BLaER1 treated with 17β-estradiol and CSF1 and Interleukin-3, amounts not matched to agents 10 nM and 100 nM (cell line): ENCODE measurements around the gene FOSL2.

ENCODE experiments used
- H3K27ac ChIP-seq, 11 experiments: shearing (Covaris generic); formaldehyde crosslinking; 2 replicates each; pipeline ENCODE4 v1.8.1; 2022
- H3K27me3 ChIP-seq, 11 experiments: shearing (Covaris generic); formaldehyde crosslinking; 2 replicates each; pipeline ENCODE4 v1.8.1; 2022
- H3K36me3 ChIP-seq, 11 experiments: shearing (Covaris generic); formaldehyde crosslinking; 2 replicates each; pipeline ENCODE4 v1.8.1; 2022
- H3K4me1 ChIP-seq, 10 experiments: shearing (Covaris generic); formaldehyde crosslinking; 2 replicates each; pipeline ENCODE4 v1.8.1; 2022
- H3K4me2 ChIP-seq, 11 experiments: shearing (Covaris generic); formaldehyde crosslinking; 2 replicates each; pipeline ENCODE4 v1.8.1; 2022
- H3K4me3 ChIP-seq, 10 experiments: shearing (Covaris generic); formaldehyde crosslinking; 2 replicates each; pipeline ENCODE4 v1.8.1; 2022
- H3K9ac ChIP-seq, 11 experiments: shearing (Covaris generic); formaldehyde crosslinking; 2 replicates each; pipeline ENCODE4 v1.8.1; 2022
- H3K9me3 ChIP-seq, 11 experiments: shearing (Covaris generic); formaldehyde crosslinking; replicated peaks in 1 of 11; 2 replicates each; pipeline ENCODE4 v1.8.1; 2022
- H4K20me1 ChIP-seq, 11 experiments: shearing (Covaris generic); formaldehyde crosslinking; 2 replicates each; pipeline ENCODE4 v1.8.1; 2022
- Cebpa-rat ChIP-seq, 11 experiments: shearing (Covaris generic); IDR thresholded peaks; 2 replicates each; pipeline ENCODE4 v1.8.1; 2022

Gene FOSL2

GRCh38 chr2:28392297-28393113 lies at the start of gene FOSL2:
Gene FOSL2, plus strand, starts transcription at chr2:28392858. Its CDS starts 863 bp downstream, at chr2:28393721.
- Histone ChIP-seq H3K27me3 (peaks cover 0 to 26% (median 7%) of the 10 kb centered on the region in 11 experiments; a peak in 8 of 22 replicates), H3K27ac (peak within 1 kb of the TSS; percentile 94 to 99 (median 98)), H3K9me3 (peaks cover 0 to 19% (median 0%) of the 10 kb centered on the region in 11 experiments; a peak in 5 of 22 replicates), H4K20me1 (peaks cover 39 to 47% (median 44%) of the 10 kb centered on the region in 11 experiments), H3K9ac (peak within 1 kb of the TSS; percentile 94 to 100 (median 98)), H3K36me3 (peaks cover under 1 to 38% (median 34%) of the 10 kb centered on the region in 11 experiments; a peak in 19 of 22 replicates), H3K4me1 (peaks cover 22 to 46% (median 31%) of the 10 kb centered on the region in 10 experiments), H3K4me2 (peak within 1 kb of the TSS; percentile 83 to 99 (median 98)), H3K4me3 (peak within 1 kb of the TSS; percentile 90 to 100 (median 96))
- no peak for TF ChIP-seq Cebpa-rat (IDR thresholded peaks at IDR 0.05)

GRCh38 chr2:28343184-28343942 lies 49.3 kb upstream of the FOSL2 start:
- Histone ChIP-seq H3K4me3 (no peak overlapping the region), H3K4me2 (peak overlapping the region; percentile 27 to 78 (median 55); a peak in 21 of 22 replicates), H3K4me1 (peaks cover 25 to 51% (median 32%) of the 10 kb centered on the region in 10 experiments), H4K20me1 (no peaks in the 10 kb centered on the region), H3K9ac (peak overlapping the region in 1 of 11 experiments; percentile 12; a peak in 2 of 22 replicates), H3K27ac (peak overlapping the region in 6 of 11 experiments; percentile 9 to 57 (median 42); a peak in 6 of 22 replicates), H3K27me3 (no peaks in the 10 kb centered on the region), H3K9me3 (no peaks in the 10 kb centered on the region), H3K36me3 (peaks cover 0 to 18% (median 13%) of the 10 kb centered on the region in 11 experiments; a peak in 11 of 22 replicates)
- no peak for TF ChIP-seq Cebpa-rat (IDR thresholded peaks at IDR 0.05)

GRCh38 chr2:28343971-28344715 lies 48.5 kb upstream of the FOSL2 start:
- TF ChIP-seq Cebpa-rat (IDR thresholded peaks at IDR 0.05), result no peak
- Histone ChIP-seq H3K4me2 (peak overlapping the region in 5 of 11 experiments; percentile 54 to 78 (median 68); a peak in 10 of 22 replicates), H3K9ac (no peak overlapping the region), H3K9me3 (no peaks in the 10 kb centered on the region), H3K36me3 (peaks cover 0 to 13% (median 8%) of the 10 kb centered on the region in 11 experiments; a peak in 11 of 22 replicates), H3K4me1 (peaks cover 28 to 53% (median 36%) of the 10 kb centered on the region in 10 experiments), H4K20me1 (no peaks in the 10 kb centered on the region), H3K27me3 (no peaks in the 10 kb centered on the region), H3K27ac (no peak overlapping the region), H3K4me3 (no peak overlapping the region)

DNA sequence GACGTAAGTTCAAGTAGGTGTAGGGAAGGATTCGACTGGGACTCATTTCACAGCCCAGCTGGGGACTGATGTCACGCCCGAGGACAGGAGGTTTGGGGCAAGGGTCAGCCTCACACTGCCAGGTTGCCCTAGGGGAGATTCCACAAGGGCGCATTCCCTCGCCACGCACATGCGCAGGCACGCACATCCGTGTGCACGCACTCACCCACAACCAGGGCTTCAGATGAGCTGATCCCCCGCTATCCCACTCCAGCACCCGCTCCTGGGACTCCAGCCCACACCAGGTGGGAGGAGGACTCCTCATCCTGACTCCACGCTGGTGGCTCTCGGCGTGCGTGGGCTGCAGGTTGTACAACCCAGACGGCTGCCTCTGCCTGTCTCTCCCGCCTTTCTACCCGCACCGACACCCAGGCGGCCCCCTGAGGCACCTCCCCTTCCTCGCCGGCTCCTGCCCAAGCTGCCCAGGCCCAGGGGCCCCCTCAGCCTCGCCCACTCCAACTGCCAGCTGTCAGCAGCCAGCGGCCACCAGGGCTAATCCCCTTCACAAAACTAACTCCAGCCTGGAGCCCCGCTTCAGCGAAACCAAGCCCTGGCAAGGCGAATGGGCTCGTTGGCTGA lies 47.8 kb upstream of the FOSL2 start:
- TF ChIP-seq Cebpa-rat (IDR thresholded peaks at IDR 0.05), result no peak
- Histone ChIP-seq H3K9ac (no peak overlapping the region), H3K4me1 (peaks cover 28 to 52% (median 36%) of the 10 kb centered on the region in 10 experiments), H4K20me1 (no peaks in the 10 kb centered on the region), H3K36me3 (peaks cover 0 to 6% (median 2%) of the 10 kb centered on the region in 11 experiments; a peak in 10 of 22 replicates), H3K27me3 (no peaks in the 10 kb centered on the region), H3K4me2 (no peak overlapping the region), H3K9me3 (no peaks in the 10 kb centered on the region), H3K27ac (no peak overlapping the region), H3K4me3 (no peak overlapping the region)

GRCh38 chr2:28345619-28346018 lies 47.0 kb upstream of the FOSL2 start:
- H3K4me2 ChIP-seq, result no peak overlapping the region

GRCh38 chr2:28346587-28346986 lies 46.1 kb upstream of the FOSL2 start:
- no peak for TF ChIP-seq Cebpa-rat (IDR thresholded peaks at IDR 0.05)
- no peak overlapping the region for H3K4me3 ChIP-seq
- no peaks in the 10 kb centered on the region for H3K9me3 ChIP-seq
- no peaks in the 10 kb centered on the region for H3K27me3 ChIP-seq
- H3K27ac ChIP-seq, result no peak overlapping the region
- peaks cover 28 to 46% (median 36%) of the 10 kb centered on the region in 10 experiments for H3K4me1 ChIP-seq
- H3K4me2 ChIP-seq, result no peak overlapping the region
- H4K20me1 ChIP-seq, result no peaks in the 10 kb centered on the region
- no peak overlapping the region for H3K9ac ChIP-seq
- no peaks in the 10 kb centered on the region for H3K36me3 ChIP-seq

More at GRCh38 chr2:28345619-28346018, 47.0 kb upstream of the FOSL2 start:
- Histone ChIP-seq H3K9ac (no peak overlapping the region), H3K4me1 (peaks cover 28 to 50% (median 36%) of the 10 kb centered on the region in 10 experiments), H3K27me3 (no peaks in the 10 kb centered on the region), H3K36me3 (no peaks in the 10 kb centered on the region), H4K20me1 (no peaks in the 10 kb centered on the region), H3K9me3 (no peaks in the 10 kb centered on the region), H3K27ac (no peak overlapping the region), H3K4me3 (no peak overlapping the region)
- TF ChIP-seq Cebpa-rat (IDR thresholded peaks at IDR 0.05), result no peak

- Histone ChIP-seq H3K9ac (no peak overlapping the region), H3K9me3 (no peaks in the 10 kb centered on the region), H3K4me2 (peak overlapping the region in 7 of 11 experiments; percentile 57 to 82 (median 72); a peak in 11 of 22 replicates), H3K27ac (no peak overlapping the region), H4K20me1 (no peaks in the 10 kb centered on the region), H3K4me3 (no peak overlapping the region), H3K27me3 (no peaks in the 10 kb centered on the region), H3K36me3 (no peaks in the 10 kb centered on the region), H3K4me1 (peaks cover 26 to 42% (median 34%) of the 10 kb centered on the region in 10 experiments)
- no peak for TF ChIP-seq Cebpa-rat (IDR thresholded peaks at IDR 0.05)
Observed at GRCh38 chr2:28347193-28347592, 45.5 kb upstream of the FOSL2 start.

GRCh38 chr2:28347596-28347995 lies 45.1 kb upstream of the FOSL2 start:
- Histone ChIP-seq H3K4me3 (no peak overlapping the region), H3K9ac (peak overlapping the region in 8 of 11 experiments; percentile 21 to 58 (median 48); a peak in 8 of 22 replicates), H4K20me1 (no peaks in the 10 kb centered on the region), H3K27me3 (no peaks in the 10 kb centered on the region), H3K36me3 (no peaks in the 10 kb centered on the region), H3K4me1 (peaks cover 22 to 38% (median 30%) of the 10 kb centered on the region in 10 experiments), H3K27ac (peak overlapping the region in 10 of 11 experiments; percentile 3 to 57 (median 32); a peak in 12 of 22 replicates), H3K4me2 (peak overlapping the region; percentile 49 to 82 (median 69); a peak in 21 of 22 replicates), H3K9me3 (no peaks in the 10 kb centered on the region)
- no peak for TF ChIP-seq Cebpa-rat (IDR thresholded peaks at IDR 0.05)
